Measurements from ENCODE around the gene FRMD1.

FRMD1 gene

GRCh38 chr6:168075216-168075615, 3.8 kb downstream of the FRMD1 start:
- DNase-seq, result no peak

GRCh38 chr6:168073937-168074730, 4.9 kb downstream of the FRMD1 start:
- DNase-seq, result no peak

DNA sequence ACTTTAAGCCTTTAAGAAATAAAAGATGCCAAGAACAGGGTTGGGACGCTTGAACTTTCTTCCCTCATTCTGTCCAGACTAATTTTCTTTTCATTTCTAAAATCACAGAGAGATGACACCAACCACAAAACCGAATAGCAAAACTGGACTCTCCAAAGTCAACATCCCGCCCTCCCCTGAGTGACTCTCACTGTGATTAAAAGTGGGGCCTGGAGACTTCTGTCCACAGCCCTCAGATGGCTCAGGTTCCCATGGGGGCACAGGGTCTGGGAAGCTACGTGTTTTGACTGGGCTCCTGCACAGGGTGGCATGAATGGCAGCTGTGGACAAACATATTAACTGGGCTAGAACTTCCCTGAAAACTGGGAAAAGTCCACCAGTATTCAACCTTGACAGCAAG, 6.3 kb downstream of the FRMD1 start:
- no peak for DNase-seq

GRCh38 chr6:168072261-168072660, 6.8 kb downstream of the FRMD1 start:
- no peak for DNase-seq

DNA sequence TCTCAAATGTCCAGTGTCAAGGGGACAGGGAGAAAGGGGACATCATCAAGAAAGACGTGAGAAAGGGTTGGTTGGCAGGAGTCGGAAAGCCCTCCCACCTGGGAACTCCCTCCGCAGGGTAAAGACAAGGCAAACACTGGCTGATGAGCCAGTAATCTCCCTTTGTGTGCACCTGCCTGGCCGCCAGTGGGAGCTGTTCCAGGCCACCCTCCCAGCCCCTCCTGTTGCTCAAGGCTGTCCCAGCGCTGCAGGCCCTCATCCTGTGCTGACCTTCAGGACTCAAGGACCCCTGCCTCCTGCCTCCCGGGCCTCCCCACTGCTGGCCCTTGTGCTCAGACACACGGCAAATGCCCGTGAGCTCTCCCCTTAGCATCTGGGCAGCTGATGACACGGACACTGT, 7.4 kb downstream of the FRMD1 start:
- no peak for DNase-seq

- DNase-seq, result no peak
Observed at GRCh38 chr6:168070804-168071203, 8.2 kb downstream of the FRMD1 start.

- no peak for DNase-seq
Observed at GRCh38 chr6:168067081-168067759, 11.8 kb downstream of the FRMD1 start.

DNA sequence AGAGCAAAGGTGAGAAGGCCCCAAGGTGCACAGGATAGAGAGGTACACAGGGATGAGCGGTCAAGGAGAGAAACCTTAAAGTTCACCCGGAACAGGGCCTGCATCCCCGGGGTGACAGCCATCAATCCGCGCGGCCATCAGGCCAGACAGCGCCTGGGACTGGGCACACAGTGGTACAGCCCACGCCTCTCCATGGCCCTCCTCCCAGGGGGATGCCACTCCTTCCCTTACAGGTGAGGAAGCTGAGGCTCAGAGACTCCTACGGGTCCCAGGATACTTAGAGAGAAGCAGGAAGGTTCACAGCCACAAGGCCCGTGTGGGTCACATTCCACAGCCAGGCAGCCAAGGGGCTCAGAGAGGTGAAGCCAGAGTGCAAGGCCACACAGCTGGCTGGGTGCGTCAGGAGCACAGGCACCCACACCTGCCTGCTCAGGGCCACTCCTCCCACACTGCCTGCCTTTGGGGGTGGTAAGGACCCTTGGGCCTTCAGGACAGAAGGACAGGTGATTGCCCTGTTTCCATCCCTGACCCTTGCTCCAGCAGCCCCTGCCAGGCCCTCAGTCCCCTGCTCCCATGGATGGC, 14.7 kb downstream of the FRMD1 start:
- no peak for DNase-seq

GRCh38 chr6:168063431-168063830, 15.6 kb downstream of the FRMD1 start:
- DNase-seq, result no peak

GRCh38 chr6:168062346-168063289, 16.4 kb downstream of the FRMD1 start:
- no peak for DNase-seq

DNA sequence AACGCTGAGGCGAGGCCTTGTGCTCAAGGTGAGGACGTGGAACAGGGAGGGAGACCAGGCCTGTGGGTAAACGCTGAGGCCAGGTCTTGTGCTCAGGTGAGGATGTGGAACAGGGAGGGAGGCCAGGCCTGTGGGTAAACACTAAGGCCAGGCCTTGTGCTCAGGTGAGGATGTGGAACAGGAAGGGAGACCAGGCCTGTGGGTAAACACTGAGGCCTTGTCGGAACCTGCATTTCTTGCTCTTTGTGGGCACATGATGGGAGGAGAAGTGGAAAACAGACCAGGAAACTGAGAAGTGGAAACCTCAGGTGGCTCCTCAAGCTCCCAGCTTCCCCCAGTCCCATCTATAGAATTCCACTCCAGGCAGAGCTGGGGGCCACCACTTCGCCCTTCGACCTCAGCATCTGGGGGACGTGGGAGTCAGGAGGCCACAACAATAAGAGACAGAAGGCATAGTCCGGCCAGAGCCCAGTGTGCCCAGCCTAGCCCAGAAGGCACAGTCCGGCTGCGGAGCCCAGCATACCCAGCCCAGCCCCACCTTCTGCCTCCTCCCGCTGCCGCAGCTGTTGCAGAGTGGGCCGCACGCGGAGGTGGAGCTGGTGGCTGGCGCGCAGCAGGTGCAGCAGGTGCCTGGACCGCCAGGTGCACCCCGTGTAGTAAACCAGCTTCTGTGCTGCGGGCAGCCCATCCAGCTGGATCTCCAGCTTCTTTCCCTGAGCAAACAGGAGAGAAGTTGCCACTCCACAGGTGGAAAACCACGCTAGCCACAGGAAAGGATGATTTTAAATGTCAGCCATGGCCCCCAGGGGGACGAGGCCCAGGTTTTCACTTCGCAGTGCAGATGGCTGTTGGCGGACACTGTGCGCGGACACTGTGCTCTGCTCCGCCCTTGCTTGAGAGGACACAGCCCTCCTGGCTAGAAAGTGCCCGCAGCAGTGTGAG, 17.5 kb downstream of the FRMD1 start:
- no peak for DNase-seq

DNA sequence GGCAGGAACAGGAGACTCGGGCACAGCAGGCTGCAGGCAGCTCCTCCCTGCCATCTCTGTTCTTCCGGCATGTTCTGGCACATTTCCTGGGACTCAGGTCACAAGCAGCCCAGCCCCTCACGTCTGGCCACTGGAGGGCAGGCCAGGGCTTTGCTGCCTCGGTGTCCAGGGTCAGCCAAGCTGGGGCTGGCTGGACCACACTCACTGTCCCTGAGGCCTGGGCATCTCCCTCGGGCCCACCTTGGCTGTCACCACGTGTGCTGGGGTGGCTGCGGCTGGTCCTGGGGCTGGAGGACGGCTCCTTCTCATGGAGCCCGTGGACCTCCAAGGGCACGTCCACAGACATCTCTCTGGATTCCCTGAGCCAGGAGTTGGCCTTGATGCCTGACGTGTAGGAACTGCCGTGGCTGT, 18.5 kb downstream of the FRMD1 start:
- DNase-seq, result peak; percentile 48

GRCh38 chr6:168058691-168059551, 20.1 kb downstream of the FRMD1 start:
- DNase-seq, result no peak

DNA sequence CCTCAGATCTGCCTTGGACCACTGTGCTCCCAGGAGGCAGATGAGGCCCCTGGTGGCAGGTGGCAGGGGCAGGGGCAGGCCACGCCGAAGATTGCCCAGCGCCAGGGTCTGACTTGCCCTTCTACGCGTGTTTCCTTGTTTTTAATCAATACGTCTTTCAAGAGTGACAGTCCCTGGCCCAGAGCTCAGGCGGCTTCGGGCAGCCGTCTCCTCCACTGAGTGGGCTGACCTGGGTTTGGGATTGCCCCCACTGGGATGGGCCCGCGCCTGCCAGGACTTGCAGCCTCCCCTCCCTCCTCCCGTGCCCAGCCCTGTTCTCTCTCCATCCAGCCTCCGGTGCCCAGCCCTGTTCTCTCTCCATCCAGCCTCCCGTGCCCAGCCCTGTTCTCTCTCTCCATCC, 21.2 kb downstream of the FRMD1 start:
- DNase-seq, result no peak

DNA sequence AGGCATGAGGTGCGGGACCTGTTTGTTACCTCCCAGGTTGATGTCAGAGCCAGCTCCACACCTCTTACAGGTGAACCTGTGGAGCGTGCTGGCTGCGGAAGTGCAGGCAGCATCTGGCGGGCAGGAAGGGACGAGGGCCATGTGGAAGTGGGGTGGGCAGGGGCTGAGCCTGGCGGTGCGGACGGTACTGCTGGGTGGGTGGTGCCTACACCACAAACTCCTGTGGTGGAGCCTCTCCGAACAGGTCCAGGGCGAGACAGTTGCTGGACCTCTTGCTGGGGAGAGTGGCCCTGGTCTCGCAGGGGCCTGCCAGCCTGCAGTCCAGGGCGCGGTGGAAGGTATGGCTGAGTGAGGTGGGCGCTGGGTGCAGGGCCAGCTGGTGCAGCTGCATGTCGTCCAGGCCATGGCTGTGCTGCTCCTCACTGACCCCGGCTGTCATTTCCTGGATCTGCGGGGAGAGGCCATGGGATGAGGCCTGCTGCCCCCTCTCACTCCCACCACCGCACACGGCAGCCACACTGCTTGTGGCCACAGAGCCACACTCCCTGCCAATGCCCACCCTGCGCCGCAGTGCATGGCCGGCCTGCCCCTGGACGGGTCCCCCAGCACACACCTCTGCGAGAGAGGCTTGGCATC, 22.0 kb downstream of the FRMD1 start:
- DNase-seq, result no peak

- DNase-seq, result no peak
Observed at GRCh38 chr6:168055696-168056489, 23.1 kb downstream of the FRMD1 start.

- DNase-seq, result no peak
Observed at GRCh38 chr6:168054765-168055560, 24.0 kb downstream of the FRMD1 start.

DNA sequence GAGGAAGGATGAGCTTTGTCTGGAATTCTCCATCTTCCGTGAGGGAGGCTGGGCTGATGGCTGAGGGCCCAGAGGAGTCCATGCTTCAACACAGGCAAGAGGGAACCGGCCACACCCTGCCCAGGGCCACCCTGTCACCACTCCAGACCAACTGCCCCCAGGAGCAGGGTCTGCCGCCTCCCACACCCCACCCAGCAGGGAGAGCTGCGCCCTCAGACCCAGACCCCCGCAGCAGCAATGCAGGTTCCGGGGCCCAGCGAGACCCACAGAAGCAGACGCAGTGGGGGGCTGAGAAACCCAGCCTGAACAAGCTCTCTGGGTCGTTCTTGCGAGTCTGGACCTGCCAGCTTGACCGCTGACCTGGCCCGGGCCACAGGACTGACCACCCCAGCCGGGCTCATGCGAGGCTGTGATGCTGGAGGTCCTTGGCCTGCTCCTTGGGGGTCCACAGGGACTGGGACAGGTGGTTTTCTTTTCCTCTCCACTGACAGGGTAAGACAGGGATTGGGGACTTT, 25.0 kb downstream of the FRMD1 start:
- no peak for DNase-seq

Measured in kidney glomerular epithelial cell (primary cell).